Muscle of arm (tissue), 14 donors: ENCODE results near the gene COL19A1. TPM values are rescaled to one million over a fixed set of nuclear protein-coding genes. Genes with fewer than 3 reads are reported as not detected.
"Not testable (repeated sequence)": the region's sequence is repeated elsewhere in the genome, so short reads cannot be mapped to it uniquely, and the experiment has no call there.

ENCODE experiments used
- DNase-seq: peaks from one replicate; pipeline ENCODE4 v3.0.0-alpha.2; 2013
- long read RNA-seq, 11 donors: transcript quantifications; one replicate each; lab custom pipeline, GENCODE V29; 2026
- polyA plus RNA-seq, 12 donors: library from polyadenylated mRNA; unstranded; fragments of 120-200 nt; gene quantifications; one replicate each; pipeline ENCODE4 v1.2.1, GENCODE V29; 2013; ENCODE audit not compliant: insufficient read length in 12 of 12

The COL19A1 gene
- polyA plus RNA-seq = 10 to 100 TPM in 1 of 12 donors, 1 to 10 TPM in 11; 3.0 to 66.7 (median 4.8) TPM
- long read RNA-seq, donor 1 = 0 reads
- long read RNA-seq, donor 2 = 0 reads
- long read RNA-seq, donor 3 = 0 reads
- long read RNA-seq, donor 4 = 0 reads
- long read RNA-seq, donor 5, partial matches to known transcripts = 16 of 16 reads
- long read RNA-seq, donor 5, other reads (novel, unspliced or antisense) = 0 of 16 reads
- long read RNA-seq, donor 6 = 0 reads
- long read RNA-seq, donor 7, partial matches to known transcripts = 8 of 8 reads
- long read RNA-seq, donor 7, other reads (novel, unspliced or antisense) = 0 of 8 reads
- long read RNA-seq, donor 8 = 0 reads
- long read RNA-seq, donor 9 = 0 reads
- long read RNA-seq, donor 10 = 0 reads
- long read RNA-seq, donor 11 = 0 reads

DNA sequence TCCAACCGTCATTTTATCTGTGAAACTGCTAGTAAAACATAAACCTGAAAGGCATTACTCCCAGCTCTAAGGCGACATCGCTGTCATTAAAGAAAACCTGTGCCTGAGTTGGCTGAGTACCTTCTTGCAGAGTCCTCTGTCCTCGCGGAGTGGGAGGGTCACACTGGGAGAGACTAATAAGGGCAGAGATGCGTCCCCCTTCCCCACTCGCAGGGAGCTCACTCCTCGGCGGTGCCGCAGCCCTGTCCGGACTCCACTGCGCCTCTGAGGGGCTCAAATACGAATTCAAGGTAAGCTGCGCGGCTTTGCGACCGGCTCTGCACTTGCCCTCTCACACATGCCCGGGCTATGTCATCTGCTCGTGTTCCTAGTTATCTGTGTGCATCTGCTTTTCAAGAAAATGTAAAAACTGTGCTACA, at the start of gene COL19A1:
COL19A1 (plus strand) TSS at position 206 of the 419 bp plus-strand sequence. CDS start 13,012 bp downstream, outside the sequence.
- DNase-seq = no peak

DNA sequence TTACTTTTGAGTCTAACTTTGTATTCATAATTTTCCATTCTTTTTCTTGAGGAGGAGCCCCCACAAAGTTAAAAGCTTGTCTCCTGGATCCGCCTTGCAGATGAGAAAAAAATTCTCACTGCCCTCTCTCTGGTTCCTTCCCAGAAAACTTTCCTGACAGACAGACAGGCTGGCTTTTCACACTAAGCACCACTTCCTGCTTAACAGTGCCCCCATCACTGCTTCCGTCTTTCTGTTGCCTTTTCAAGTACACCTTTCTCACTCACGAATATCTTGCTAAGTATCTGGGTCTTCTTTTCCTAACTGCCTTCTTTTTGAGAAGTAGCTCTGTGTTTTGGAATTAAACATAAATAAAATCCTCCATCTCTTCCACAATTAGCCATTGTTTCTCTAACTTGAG, 49.8 kb upstream of the COL19A1 start:
- DNase-seq = no peak

DNA sequence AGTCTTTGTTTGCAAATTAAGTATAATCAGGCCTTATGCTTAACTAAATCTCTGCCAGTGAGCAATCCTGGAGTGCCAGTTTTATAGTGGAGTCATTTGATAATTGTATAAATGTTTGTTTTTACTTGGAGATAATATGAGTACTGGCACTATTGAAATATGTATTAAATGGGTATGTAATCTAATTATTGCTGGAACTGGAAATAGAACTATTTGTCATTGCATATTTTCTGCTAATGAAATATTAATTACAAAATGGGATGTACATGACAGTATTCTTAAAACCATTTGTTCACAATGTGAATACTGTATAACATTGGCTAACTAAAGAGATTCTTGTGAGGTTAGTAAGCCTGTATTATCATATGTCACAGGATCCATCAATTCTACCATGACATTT, 49.0 kb upstream of the COL19A1 start:
- no peak for DNase-seq

DNA sequence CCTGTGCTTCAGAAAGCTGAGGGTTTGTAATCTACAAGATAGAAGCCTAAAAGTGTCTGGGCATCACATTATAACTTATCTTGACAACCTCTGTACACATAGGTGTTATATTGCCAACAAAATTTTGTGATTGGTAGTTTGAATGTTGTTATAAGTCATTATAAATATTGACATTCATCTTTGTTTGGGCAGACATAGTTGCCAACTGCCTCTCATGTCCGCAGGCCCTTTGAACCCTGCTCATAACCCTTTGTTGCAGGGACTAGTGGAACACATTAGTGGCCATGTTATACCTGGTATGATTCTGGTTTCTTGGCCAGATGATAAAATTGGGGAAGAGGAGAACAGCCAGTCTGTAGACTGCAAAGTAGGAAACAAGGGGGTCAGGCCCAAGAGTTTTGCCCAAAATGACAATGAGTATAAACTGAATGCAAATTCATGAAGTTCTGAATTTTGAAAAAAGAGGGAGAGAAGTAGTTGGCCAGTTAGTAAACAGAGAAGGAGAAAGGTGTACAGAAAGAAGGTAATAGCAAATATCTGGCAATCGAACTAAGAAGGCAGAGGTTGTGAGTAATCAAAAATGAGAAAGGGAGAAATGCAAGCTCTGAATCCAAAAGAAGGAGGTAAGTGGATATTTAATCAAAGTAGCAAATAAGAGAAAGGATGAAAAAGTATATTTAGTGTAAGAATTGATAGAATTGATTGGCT, 48.0 kb upstream of the COL19A1 start:
- DNase-seq = no peak

DNA sequence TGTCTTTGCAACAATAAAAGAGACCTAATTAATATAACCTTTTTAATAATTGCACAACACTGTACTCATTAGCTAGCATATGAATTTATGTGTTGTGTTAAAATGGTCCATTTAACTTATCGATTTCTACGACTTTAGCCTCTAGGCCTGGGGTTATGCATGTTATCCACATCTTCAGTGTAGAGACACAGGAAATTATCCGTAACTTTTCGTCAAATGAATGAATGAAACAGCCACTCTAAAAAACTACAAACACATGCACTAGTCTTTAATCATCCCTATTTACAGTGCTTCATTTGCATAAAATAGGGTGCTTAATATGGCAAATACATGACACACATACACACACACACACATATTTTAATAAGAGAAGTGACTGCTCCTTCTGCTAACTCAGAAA, 47.2 kb upstream of the COL19A1 start:
- no peak for DNase-seq

DNA sequence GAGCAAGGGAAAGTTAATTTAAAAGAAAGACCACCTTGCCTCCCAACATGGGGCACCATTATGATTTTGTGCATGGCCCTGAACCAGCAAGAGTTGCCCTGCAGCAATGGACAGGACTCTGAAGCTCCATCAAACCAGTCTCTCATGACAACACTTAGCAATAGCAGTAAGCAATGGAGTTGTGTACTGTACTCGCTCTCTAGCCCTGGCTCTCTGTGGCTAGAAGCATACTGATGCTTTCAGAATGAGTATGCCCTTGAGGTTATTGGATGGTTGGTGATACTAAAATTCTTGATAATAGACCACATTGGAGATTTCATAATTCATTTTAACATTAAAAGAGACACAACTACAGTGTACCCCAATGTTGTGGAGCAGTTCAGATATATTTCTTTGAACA, 46.3 kb upstream of the COL19A1 start:
- no peak for DNase-seq

DNA sequence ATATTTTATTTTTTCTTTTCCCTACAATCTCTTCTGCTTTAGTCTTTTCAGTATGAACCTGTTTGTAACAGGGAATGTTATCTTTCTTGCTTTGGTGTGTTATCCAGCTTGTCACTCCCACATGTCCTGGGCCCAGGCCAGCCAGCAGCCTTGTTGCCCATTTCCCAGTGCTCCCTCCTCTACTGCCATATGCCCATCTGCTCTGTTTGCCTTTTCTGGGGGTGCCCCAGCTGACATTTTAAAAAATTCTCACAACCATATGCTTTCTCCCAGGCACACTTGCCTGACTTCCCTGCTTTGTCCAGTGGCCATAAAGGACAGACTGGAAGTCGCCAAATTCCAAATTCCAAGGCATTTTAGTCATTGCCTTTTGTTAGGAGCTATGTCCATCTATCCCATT, 45.9 kb upstream of the COL19A1 start:
- no peak for DNase-seq

DNA sequence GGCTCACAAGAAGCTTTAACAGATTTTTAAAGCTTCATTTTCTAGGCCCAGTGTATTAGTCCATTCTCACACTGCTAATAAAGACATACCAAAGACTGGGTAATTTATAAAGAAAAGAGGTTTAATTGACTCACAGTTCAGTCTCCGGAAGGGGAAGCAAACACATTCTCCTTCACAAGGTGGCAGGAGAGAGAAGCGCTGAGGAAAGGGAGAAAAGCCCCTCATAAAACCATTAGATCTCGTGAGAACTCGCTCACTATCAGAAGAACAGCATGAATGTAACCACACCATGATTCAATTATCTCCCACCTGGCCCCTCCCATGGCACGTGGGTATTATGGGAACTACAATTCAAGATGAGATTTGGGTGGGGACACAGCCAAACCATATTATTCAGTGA, 42.0 kb upstream of the COL19A1 start:
- not testable (repeated sequence) for DNase-seq

DNA sequence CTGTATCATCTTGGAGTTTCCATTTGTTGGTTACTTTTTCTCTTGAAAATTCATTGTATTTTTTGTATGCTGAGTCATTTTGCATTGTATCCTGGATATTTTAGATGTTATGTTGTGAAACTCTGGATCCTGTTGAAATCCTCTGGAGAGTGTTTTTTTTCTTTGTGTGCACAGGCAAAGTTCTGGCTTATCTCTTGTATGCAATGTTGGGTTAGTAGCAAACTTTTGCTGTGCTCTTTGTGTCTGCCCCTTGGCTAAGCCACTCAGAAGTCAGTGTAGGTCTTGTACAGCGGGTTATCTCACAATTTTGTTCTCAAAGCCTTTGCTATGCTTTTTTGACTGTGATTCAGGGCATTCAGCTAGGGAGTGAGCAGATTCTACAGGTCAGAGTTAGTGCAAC, 40.5 kb upstream of the COL19A1 start:
- DNase-seq = no peak

DNA sequence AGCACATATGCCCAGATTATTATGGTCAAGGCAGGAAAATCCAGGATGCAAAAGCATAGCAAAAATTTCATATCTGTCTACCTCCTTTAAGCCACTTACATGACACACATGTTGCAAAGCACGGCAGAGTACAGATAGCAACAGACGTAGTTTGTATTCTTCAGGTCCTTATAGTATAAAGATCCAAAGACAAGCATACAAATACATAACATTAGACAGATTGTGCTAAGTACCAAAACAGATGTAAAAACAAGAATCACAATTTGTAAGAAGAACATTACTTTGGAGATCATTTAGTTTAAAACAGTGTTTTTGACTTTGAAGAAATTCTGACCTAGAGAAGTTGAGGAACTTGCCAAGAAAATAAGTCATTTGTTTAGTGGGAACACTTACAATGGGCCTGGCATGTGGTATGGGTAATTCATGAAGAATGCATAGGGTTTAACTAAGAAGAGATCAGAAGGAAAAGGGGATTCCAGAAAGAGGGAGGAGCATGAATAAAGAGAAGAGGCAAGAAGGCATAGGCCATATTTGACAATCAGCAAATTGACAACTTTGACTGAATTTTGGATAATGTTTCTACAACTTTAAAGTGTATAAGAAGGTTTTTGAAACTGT, 39.0 kb upstream of the COL19A1 start:
- DNase-seq = no peak

DNA sequence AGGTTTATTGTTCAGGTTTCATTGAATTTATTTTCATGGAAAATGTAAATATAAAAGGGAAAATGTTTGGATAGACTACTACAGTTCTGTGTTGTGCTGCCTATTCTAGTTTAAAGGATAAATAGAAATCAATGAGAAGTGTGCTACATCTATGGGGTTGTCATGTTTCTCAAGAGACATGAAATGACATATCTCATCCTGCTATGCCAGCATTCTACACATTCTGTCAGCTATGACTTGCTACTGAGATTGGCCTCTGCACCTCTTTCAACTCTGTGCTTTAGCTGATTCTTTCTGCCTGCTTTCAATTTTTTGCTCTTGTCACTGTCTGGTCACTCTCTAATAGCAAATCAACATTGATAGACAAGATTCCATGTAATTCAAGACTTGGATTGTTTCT, 33.8 kb upstream of the COL19A1 start:
- DNase-seq = no peak

DNA sequence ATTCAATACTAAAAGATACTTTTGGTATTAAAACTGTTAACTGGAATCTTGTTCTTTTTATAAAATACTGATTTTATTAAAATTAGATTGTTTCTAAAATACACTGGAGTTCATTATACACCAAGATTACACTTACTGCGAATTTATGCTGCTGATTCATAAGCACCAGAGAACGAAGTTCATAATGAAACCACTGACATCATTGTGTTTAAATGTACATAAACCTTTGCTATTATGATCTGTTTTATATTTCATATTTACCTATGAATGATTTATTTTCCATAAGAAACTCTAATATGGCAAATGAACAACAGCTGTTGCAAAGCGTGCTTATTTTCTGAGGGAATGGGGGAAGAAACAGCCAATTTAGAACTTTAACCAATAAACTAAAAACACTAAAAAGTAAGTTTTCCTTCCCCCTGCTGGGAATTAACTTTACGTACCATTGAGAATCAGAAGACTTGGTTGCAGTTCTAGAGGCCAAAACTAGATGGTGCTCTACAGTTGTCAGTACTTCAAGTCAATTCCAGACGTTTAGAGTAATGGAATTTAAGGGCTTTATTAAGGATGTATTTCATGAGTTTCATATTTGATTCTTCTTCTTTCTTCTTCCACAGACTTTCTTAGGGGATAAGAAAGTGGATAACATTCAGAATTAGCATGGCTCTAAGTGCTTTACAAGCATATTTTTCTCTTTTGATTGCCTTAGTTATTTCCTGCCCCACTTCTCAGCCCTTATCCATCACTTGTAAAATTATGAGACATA, 30.8 kb upstream of the COL19A1 start:
- DNase-seq = peak; percentile 62

DNA sequence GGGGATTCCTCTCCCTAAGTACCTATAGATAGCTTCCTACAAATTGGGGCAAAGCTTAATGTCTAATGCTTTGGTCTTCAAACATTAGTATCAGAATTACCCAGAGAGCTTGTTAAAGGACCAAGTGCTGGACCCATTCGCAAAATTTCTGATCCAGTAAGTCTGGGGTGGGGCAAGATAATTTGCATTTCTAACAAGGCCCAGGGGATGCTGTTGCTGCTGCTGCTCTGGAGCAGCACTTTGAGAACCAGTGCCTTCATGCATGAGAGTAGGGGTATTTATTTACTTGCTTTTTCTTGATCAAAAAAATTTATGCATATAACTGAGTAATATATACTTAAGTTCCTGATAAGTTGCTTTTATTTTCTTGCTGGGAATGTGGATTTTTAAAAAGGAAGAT, 24.5 kb upstream of the COL19A1 start:
- no peak for DNase-seq

DNA sequence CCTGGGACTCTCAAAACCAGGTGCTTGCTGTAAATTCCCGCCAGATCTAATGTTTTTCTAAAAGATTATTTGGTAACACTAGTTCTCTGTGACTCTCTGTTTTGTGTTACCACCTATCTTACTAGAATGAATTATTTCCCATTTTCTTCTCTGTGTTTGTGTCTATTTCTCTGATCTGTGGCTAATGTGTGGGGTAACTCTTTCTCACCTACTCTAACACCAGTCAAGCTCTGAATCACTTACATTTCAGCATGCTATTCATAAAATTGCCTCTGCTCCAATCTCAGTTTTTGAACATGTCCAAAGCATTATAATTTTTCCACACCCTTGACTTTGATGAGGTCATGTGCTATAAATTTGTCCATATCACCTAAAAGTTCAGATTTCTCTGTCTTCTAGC, 23.2 kb upstream of the COL19A1 start:
- DNase-seq = no peak

DNA sequence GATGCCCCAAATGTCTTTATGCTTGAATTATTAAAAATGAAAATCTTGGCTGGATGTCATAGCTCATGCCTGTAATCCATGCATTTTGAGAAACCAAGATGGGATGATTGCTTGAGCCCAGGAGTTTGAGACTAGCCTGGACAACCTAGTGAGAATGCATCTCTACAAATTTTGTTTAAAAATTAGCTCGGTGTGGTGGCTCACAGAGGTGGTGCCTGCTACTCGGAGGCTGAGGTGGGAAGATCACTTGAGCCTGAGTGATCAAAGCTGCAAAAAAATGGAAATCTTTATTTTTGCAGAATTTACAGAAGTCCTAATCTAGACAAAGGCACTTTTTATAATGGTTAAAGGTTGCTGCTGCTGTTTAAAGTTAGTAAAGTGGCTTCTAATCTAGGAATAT, 20.0 kb upstream of the COL19A1 start:
- no peak for DNase-seq

DNA sequence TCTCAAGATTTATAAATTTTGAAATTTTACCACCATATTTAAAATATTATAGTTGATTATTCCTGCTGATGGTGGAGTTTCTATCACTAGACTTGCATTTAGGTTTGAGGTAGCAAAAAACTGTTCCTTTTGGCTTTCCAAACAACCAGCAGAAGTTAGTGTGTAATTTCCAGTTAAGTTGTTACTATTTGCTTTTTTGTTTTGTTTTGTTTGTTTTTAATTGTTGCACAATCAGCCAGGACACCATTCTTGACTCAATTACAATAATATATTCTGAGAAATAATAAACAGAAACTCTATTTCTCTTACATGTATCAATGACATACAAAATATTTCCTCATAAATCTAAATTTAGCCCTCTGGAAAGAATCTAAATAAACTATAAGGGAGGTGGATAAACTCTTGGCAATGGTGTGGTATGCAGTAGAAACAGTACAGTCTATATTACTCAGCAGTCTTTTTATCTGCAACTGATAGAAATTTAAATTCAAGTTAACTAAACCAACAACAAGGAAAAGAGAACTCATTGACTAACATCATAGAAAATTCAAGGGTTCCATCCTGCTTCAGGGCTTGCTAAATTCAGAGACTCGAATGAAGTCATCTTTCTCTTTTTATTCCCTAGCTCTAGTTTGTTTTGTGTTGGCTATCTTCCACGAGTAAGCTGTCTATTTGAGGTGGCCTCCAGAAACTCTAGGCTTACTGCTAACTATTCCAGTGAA, 19.4 kb upstream of the COL19A1 start:
- no peak for DNase-seq

DNA sequence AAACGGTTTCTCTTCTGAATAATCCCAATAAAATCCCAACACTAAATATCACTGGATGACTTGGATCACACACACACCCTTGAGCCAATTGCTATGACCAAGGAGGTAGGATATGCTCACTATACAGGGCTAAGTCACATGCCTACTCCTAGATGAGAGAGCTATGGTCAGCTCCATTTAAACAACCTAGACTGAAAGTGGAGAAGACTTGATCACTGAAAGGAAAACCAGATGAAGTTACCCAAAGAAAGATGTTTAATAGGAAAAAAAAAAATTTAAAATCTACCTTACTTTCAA, 18.9 kb upstream of the COL19A1 start:
- no peak for DNase-seq

DNA sequence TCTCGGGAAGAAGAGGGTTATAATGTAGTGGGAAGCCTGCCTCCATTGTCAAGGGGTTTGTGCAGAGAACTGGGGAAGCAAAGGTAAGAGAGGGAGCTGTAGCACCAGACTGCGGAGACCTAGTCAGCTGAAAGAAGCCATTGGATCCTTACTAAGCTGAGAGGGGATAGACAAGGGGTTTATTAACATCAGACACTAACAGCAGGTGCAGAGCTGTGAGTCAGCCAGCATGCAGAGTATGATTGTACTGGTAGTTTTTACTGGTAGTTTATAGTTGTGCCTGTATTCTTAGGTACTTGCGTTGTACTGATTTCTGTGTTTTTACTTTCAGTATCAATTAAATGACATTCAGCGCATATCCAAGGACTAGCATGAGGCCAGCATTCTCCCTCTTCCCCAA, 17.8 kb upstream of the COL19A1 start:
- no peak for DNase-seq

DNA sequence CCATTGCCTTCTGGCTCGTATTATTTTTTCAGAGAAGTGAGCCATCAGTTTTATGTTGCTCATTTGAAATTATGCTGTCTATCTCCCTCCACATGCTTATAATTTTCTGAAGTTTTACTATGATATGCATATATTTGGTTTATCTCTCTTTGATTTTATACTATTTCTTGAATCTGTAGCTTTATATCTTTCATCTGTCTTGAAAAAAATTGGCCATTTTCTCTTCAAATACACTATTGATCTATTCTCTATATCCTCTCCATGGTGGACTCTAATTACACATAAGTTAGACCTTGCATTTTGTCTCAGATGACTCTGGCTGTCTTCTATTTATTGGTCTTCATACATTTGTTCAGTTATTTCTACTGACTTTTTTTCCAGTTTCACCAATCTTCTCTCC, 13.7 kb upstream of the COL19A1 start:
- DNase-seq = no peak

DNA sequence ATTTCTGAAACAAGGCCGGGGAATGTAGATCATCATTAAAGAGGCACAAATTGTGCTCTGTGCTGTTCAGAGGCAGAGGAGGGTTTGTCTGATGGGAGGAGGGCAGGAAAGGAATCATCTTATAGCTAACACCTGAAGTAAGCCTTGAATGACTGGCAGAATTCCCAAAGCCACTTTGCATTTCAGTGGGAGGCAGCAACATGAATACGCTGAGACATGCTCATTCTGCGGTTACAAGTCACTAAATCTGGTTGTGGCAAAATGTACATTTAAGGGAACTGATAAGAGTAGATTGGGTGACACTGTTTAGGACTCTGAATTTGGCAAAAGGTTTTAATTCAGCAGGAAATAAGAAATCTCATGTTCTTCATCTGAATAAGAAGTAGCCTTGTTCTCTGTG, 4.4 kb upstream of the COL19A1 start:
- DNase-seq = no peak

DNA sequence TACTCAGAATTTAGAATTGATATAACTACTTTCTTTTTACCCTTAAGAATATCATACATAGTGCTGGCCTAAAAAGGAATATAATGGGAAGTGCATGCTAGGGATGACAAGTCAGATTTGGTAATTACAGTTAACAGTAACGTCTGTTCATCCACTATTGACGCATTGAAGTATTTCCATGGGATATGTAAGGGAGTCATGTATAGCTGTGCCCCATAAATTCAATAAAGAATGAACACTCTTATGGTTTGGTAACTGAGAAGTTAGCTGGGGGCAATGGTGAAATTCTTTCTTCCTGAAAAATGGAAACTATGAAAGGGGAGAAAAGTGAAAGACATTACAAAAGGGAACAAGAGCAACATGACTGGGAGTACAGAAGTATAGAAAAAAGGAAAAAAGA, 2.6 kb upstream of the COL19A1 start:
- no peak for DNase-seq

DNA sequence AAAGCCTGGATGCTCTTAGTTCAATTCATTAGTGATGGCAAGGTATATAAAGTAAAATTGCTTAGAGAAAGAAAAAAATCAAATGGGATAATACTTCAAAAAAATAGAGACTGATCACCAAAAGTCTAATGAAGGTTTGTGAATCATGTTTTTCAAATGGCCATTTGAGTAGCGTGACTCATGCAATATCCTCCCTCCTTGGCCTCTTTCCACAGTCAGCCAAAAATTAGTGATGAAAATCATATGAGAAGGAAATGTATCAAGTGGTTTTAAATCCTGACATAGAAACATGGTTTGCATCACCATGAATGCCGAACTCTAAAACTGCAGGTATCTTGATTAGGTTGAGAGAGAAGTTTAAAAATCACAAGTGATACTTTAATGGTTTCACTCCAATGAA, 1.2 kb upstream of the COL19A1 start:
- no peak for DNase-seq
